Measurements from ENCODE around the gene CASK.

Gene CASK

GRCh38 chrX:41502004-41502403, 421.4 kb downstream of the CASK start:
- DNase-seq = no peak

GRCh38 chrX:41499984-41500383, 423.4 kb downstream of the CASK start:
- DNase-seq = no peak

GRCh38 chrX:41499195-41499594, 424.2 kb downstream of the CASK start:
- no peak for DNase-seq

GRCh38 chrX:41491267-41492004, 431.9 kb downstream of the CASK start:
- no peak for DNase-seq

GRCh38 chrX:41490446-41490845, 432.9 kb downstream of the CASK start:
- DNase-seq = no peak

GRCh38 chrX:41482154-41482850, 441.1 kb downstream of the CASK start:
- DNase-seq = no peak

GRCh38 chrX:41481264-41482109, 441.9 kb downstream of the CASK start:
- DNase-seq = peak; percentile 27

- no peak for DNase-seq
Observed at GRCh38 chrX:41480508-41481260, 442.7 kb downstream of the CASK start.

GRCh38 chrX:41478381-41478911, 444.9 kb downstream of the CASK start:
- no peak for DNase-seq

- DNase-seq = no peak
Observed at GRCh38 chrX:41475591-41476241, 447.6 kb downstream of the CASK start.

- no peak for DNase-seq
Observed at GRCh38 chrX:41475191-41475590, 448.2 kb downstream of the CASK start.

- no peak for DNase-seq
Observed at GRCh38 chrX:41474726-41475100, 448.6 kb downstream of the CASK start.

- DNase-seq = no peak
Observed at GRCh38 chrX:41473936-41474725, 449.2 kb downstream of the CASK start.

GRCh38 chrX:41472231-41472815, 451.0 kb downstream of the CASK start:
- DNase-seq = no peak

GRCh38 chrX:41471786-41472185, 451.6 kb downstream of the CASK start:
- no peak for DNase-seq

GRCh38 chrX:41470706-41471105, 452.6 kb downstream of the CASK start:
- DNase-seq = no peak

GRCh38 chrX:41468647-41469323, 454.6 kb downstream of the CASK start:
- DNase-seq = no peak
